Stimulated activated CD8-positive, alpha-beta memory T cell treated with anti-CD3 and anti-CD28 coated beads, Interleukin-7, amount 100 ng/mL, for 48 hours (primary cell): ENCODE measurements around the gene BMPER.

Experiments used
- DNase-seq, 2 donors: peaks; one replicate each; pipeline ENCODE4 v3.0.0-alpha.2; 2020; ENCODE audit warnings: low read depth in 1 of 2; ENCODE audit errors: extremely low read depth in 1 of 2

Gene BMPER

DNA sequence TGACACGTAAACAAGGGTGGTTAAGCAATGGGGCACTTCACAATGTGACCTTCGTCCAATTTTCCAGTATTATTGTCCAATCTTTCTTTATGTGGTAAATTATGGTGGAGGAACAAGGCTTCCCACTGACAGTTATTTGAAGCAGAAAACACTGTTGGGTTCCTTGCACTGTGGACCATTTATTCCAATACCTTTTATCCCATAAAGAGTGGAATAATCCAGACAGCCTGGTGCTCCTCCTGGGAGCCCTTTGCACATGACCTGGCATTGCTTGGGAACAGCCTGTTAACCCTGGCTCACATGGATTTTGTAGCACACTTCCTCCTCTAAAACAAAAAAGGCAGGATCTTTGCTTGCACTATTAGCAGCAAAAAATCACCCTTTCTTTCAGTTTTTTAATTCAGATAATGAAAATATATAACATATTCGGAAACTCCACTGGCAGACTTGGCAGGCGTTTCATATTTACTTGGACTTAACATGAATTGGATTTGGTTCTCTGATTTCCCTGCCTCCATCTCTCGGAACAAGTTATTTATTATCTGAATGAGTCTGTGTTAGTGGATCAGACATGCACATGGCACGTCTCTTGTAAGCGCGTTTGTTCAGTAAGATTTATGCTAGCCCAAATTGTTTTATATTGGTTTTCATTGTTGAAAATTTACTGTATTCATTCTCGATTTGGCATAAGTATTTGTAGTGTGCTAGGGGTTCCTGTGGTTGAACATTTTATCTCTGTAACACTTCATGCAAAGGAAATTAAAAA is 59.3 kb downstream of the BMPER start:
- DNase-seq = no peak

DNA sequence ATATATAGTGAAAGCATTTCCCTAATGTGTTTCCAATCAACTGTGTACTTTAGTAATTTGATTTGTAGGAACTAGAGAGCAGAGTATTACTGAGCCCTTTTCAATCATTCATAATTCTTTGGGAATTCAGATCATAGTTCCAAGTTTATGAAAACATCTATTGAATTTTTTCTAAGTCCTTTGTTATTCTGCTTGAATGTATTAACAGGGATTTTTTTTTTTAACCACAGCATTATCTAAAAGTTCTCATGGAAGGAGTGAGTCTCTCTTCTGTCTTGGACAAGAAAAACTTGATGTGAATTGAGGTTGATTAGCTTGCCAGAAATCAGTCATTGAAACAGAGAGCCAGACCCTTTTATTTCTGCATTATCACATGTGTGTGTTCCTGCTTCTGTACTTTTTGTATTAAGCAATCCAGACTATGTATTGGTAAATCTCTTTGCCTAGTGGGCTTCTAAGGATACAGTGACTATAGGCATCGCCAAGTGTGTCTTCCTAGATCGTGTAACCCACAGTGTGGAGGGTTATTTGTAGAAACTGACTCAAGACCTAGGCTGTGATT is 59.9 kb downstream of the BMPER start:
- DNase-seq = no peak

DNA sequence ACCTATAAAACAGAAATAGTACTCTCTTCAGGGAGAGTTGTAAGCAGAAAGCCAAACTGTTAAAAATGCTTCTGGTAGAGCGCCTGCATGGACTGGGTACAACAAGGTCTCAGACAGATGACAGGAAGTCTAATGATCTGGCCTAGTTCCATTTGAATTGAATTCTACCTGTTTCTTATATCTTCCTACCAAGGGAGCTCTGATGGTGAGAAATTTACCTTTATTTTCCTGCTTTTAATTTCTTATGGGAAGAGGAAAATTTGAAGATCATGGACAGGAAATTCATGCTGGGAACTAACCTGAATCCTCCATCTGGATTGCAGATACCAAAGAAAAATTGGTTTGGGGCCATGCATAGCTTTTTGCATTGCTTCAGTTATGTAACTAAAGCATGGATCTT is 63.3 kb downstream of the BMPER start:
- DNase-seq = no peak

- DNase-seq = no peak
These were observed 65.2 kb downstream of the BMPER start for GRCh38 chr7:33970536-33970935.

- DNase-seq = no peak
These were observed 65.8 kb downstream of the BMPER start for GRCh38 chr7:33971106-33971505.

DNA sequence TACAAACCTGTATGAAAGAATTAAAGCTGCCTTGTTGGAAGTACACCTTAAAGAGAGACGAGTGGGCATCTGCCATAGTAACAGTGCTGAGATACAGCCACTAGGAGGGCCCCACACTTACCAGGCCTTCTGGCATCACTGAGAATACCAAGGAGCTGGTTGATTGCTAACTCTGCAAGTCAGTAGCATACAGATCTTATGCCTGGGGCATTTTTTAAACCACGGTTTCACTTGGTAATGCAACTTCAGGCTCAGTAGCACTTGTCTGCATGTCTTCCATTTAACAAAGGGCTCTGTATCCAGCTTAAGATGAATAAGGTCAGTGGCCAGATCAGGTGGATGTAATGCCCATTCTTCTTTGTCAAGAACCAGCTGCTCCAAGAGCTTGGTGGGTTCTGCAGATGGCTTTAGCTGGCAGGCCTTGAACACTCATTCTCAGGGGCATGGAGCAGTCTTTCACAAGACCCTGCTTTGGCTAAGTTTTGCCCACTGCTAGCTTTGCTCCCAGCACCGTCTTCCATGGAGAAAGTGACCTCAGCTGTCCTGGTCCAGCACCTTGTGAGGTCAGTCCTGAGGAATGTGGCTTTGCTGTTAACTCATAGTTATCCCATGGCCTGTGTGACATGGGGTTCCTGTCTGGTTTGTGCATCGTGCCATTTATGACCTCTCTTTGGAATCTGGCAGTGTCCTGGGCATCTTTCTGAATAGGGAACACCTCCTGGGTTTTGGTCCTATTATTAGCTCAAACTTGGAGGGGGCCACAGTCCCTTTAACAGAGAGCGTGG is 68.1 kb downstream of the BMPER start:
- no peak for DNase-seq

DNA sequence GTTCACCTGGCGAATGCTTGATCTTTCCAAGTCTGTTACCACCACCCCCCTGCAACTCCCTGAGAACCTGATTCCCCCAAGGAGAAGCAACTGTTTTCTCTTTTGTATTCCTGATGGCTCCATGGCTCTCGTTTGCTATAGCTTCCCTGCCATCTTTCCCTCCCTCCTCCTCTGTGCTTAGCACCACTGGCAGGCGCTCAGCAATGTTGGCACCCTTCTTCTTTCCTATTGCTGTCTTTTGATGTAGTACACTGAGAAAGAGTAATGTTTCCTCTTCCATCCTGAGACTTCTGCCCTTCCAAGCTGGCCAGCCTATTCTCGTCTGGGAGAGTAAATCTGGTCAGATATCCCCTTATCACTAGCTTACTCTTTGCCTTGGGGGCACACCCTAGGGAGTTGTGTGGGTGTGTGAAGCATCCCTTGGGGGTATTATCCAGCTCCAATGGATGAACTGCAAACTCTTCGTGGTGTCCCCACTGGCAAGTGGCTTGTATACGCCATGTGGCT is 74.0 kb downstream of the BMPER start:
- no peak for DNase-seq

- no peak for DNase-seq
These were observed 74.5 kb downstream of the BMPER start for GRCh38 chr7:33979807-33980355.

DNA sequence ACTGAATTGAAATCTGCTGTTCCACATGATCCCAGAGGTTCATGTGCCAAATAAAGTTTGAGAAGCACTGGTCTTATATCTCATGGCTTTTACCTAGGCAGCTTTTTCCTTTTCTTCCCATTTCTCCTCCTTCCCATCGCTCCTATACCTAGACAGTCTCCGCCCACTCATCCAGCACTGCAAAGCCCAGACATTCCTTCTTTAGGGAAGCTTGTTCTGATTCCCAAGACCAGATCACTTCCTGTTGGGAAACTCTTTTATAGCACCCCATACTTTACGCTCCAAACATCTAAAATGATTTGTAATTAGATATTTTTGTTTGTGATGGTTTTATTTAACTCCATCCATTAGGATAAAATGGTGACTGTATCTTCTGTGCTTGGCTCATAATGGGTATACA is 75.9 kb downstream of the BMPER start:
- no peak for DNase-seq

- DNase-seq = no peak
These were observed 76.5 kb downstream of the BMPER start for GRCh38 chr7:33981671-33982424.

DNA sequence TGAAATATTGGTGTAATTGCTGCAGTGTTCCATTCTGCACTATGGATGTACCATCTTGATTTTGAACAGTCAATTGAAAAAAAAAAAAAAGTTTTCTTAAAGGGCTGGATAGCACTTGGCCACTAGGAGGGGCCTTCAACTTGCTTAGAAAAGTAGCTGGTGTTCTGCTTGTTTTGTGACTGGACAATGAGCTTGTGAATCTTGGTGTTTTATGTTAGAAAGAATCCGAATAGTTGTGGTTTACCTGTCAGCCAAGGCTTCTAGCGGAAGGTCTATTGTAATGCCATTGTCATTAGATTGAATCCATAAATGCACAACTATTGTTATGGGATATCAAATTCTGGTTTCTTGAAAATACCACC is 77.1 kb downstream of the BMPER start:
- no peak for DNase-seq

- no peak for DNase-seq
These were observed 81.1 kb downstream of the BMPER start for GRCh38 chr7:33986451-33986850.

GRCh38 chr7:33986951-33987947 is 81.9 kb downstream of the BMPER start:
- DNase-seq = no peak

GRCh38 chr7:33996899-33997298 is 91.6 kb downstream of the BMPER start:
- no peak for DNase-seq

DNA sequence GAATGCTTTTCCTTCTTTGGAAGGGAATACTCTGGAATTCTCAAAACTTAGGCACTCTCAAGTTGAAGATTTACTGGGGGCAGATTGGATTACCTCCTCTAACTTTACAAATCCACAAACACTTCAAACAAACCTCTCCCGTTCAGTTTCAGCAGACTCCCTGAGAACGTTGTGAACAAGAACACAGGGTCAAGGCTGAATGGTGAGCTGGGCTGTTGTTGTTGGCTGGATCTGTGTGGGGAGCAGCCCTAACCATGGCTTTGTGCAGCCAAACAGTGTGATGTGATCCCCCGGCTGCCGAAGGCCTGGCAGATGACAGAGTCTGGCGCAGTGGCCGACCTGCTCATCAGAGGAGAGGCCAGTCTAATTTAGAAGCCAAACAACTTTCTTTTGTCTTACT is 93.1 kb downstream of the BMPER start:
- DNase-seq = no peak

DNA sequence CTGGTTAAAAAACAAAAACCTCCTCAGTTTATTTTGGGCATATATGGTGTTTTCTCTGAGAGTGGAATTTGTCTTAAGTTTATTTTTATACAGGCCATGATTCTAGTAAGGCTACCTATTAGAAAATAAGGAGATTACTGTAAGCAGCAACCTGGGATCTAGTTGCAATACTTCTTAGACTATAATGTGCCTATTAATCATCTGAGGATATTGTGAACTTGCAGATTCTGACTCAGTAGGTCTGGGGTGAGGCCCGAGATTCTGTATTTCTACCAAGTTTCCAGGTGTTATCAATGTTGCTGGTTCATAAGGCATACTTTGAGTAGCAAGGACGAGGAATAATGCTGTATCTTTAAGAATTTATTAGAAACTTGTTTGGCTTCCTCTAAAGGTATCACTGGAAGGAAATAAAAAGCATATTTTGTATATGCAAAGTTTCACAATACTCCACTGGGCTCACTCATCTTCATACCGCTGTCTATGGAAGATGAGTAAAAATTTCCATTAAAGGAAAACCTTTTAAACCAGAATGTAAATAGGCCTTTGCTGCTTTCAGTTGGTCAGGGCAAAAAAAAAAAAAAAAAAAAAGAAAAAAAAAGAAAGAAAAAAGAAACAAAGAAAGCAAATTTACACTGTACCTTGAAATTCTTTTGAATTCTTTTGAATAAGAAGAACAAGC is 105.8 kb downstream of the BMPER start:
- DNase-seq = no peak

- no peak for DNase-seq
These were observed 106.4 kb downstream of the BMPER start for GRCh38 chr7:34011696-34012095.

GRCh38 chr7:34013421-34013820 is 108.1 kb downstream of the BMPER start:
- no peak for DNase-seq

- no peak for DNase-seq
These were observed 110.3 kb downstream of the BMPER start for GRCh38 chr7:34015651-34016050.
